CD4-positive, alpha-beta T cell (primary cell): ENCODE results near the gene BEX3. TPM values are rescaled to one million over a fixed set of nuclear protein-coding genes. Genes with fewer than 3 reads are reported as not detected.

Source experiments
- ATAC-seq: fragments of 200-7000 bp; cut with Tn5 transposase; one replicate; pipeline ENCODE4 v1.10.0; 2022; ENCODE audit warnings: mild to moderate bottlenecking; ENCODE audit not compliant: poor library complexity
- CTCF ChIA-PET: fragments of 350-600 bp; sonication (Branson Sonifier 250); formaldehyde crosslinking; loops from one replicate; lab custom pipeline; 2021; ENCODE audit warnings: antibody characterized with exemption, inconsistent platforms; lab: Charles Lee
- POLR2A ChIA-PET: fragments of 350-600 bp; sonication (Branson Sonifier 250); formaldehyde crosslinking; loops from one replicate; lab custom pipeline; 2021; ENCODE audit warnings: antibody characterized with exemption, inconsistent platforms; lab: Charles Lee
- DNase-seq, 14 experiments: peaks; one replicate each; pipeline ENCODE4 v3.0.0-alpha.2; 2013 to 2020; ENCODE audit warnings: mixed read lengths in 2 of 14
- H3K27ac ChIP-seq, 2 donors: one replicate each; pipeline versions ENCODE4 v1.5.1 to v1.7.0; 2013; ENCODE audit warnings: low read length in 2 of 2, low read depth in 1 of 2, mild to moderate bottlenecking in 1 of 2
- H3K27me3 ChIP-seq, 2 experiments: 1 replicate in 1 of 2; 2 replicates in 1 of 2; pipeline versions ENCODE4 v1.6.1 to v1.7.0; 2013; ENCODE audit warnings: low read length in 2 of 2, control low read depth in 1 of 2, mild to moderate bottlenecking in 1 of 2, moderate library complexity in 1 of 2; ENCODE audit not compliant: insufficient read depth in 2 of 2, control insufficient read depth in 1 of 2
- H3K36me3 ChIP-seq: one replicate; pipeline ENCODE4 v1.6.1; 2013; ENCODE audit warnings: low read length, control low read depth; ENCODE audit not compliant: insufficient read depth
- H3K4me1 ChIP-seq: one replicate; pipeline ENCODE4 v1.6.1; 2013; ENCODE audit warnings: low read length, control low read depth; ENCODE audit not compliant: insufficient read depth
- H3K4me3 ChIP-seq: one replicate; pipeline ENCODE4 v1.5.1; 2013; ENCODE audit warnings: mild to moderate bottlenecking, low read length, moderate library complexity
- H3K9me3 ChIP-seq, 2 experiments: 1 replicate in 1 of 2; 2 replicates in 1 of 2; pipeline versions ENCODE4 v1.6.1 to v1.7.0; 2013; ENCODE audit warnings: low read length in 2 of 2, mild to moderate bottlenecking in 2 of 2, control low read depth in 1 of 2, moderate library complexity in 1 of 2; ENCODE audit not compliant: control insufficient read depth in 1 of 2, insufficient read depth in 1 of 2
- H3K27ac Mint-ChIP-seq: one replicate; pipeline ENCODE4 v1.8.0; 2020; ENCODE audit warnings: mixed read lengths
- H3K27me3 Mint-ChIP-seq: one replicate; pipeline ENCODE4 v1.8.0; 2021; ENCODE audit warnings: mixed read lengths
- H3K36me3 Mint-ChIP-seq: one replicate; pipeline ENCODE4 v1.8.0; 2021; ENCODE audit warnings: low read depth, mixed read lengths
- H3K4me1 Mint-ChIP-seq: one replicate; pipeline ENCODE4 v1.8.0; 2021; ENCODE audit warnings: low read depth, mixed read lengths
- H3K4me3 Mint-ChIP-seq: one replicate; pipeline ENCODE4 v1.8.0; 2020; ENCODE audit warnings: mild to moderate bottlenecking, mixed read lengths
- H3K9me3 Mint-ChIP-seq: one replicate; pipeline ENCODE4 v1.8.0; 2020; ENCODE audit warnings: mixed read lengths
- intact Hi-C, 2 experiments: fragments of 100-400 bp; cut with DNase I in 1 of 2; cut with micrococcal nuclease in 1 of 2; formaldehyde crosslinking; loops; one replicate each; pipeline versions ENCODE4 v1.15.1 to v1.9.0; 2023 to 2025; cut with DNase I, micrococcal nuclease
- total RNA-seq, 174 experiments: library from RNA in 2 of 174; stranded (reverse) in 2 of 174; gene quantifications; one replicate each; pipeline ENCODE4 v1.2.3 and lab custom pipeline; 2021 to 2026
- TF ChIP-seq, protein P1 (sequence below): fragments of 200-600 bp; IDR thresholded peaks from one replicate; pipeline ENCODE4 v1.8.0; 2022; ENCODE audit warnings: antibody characterized with exemption, mild to moderate bottlenecking

BEX3 gene
- total RNA-seq, 2 experiments from 2014 or later: 13.9 to 15.7 TPM

- H3K27me3 ChIP-seq: no peaks in the 10 kb centered on the region
- CTCF ChIA-PET: no interaction called here
Observed at GRCh38 chrX:103397707-103398106, 21.4 kb downstream of the BEX3 start.

GRCh38 chrX:103398421-103398864, 22.1 kb downstream of the BEX3 start:
- Histone ChIP-seq H3K36me3 (no peaks in the 10 kb centered on the region), H3K4me3 (no peak overlapping the region), H3K9me3 (no peaks in the 10 kb centered on the region), H3K4me1 (no peaks in the 10 kb centered on the region), H3K27me3 (no peaks in the 10 kb centered on the region), H3K27ac (no peak overlapping the region)
- Mint-ChIP-seq H3K27me3 (peaks cover 8% of the 10 kb centered on the region), H3K4me1 (no peaks in the 10 kb centered on the region), H3K4me3 (no peak overlapping the region), H3K9me3 (no peaks in the 10 kb centered on the region), H3K27ac (no peak overlapping the region), H3K36me3 (no peaks in the 10 kb centered on the region)
- TF ChIP-seq, protein P1, sequence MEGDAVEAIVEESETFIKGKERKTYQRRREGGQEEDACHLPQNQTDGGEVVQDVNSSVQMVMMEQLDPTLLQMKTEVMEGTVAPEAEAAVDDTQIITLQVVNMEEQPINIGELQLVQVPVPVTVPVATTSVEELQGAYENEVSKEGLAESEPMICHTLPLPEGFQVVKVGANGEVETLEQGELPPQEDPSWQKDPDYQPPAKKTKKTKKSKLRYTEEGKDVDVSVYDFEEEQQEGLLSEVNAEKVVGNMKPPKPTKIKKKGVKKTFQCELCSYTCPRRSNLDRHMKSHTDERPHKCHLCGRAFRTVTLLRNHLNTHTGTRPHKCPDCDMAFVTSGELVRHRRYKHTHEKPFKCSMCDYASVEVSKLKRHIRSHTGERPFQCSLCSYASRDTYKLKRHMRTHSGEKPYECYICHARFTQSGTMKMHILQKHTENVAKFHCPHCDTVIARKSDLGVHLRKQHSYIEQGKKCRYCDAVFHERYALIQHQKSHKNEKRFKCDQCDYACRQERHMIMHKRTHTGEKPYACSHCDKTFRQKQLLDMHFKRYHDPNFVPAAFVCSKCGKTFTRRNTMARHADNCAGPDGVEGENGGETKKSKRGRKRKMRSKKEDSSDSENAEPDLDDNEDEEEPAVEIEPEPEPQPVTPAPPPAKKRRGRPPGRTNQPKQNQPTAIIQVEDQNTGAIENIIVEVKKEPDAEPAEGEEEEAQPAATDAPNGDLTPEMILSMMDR: no peak
- no peak for ATAC-seq
- intact Hi-C loops: no loop called here
- DNase-seq: peak in 1 of 14 experiments; percentile 11
- CTCF ChIA-PET: no interaction called here
- POLR2A ChIA-PET: no interaction called here

More at GRCh38 chrX:103397707-103398106, 21.4 kb downstream of the BEX3 start:
- Mint-ChIP-seq H3K27ac (no peak overlapping the region), H3K9me3 (no peaks in the 10 kb centered on the region), H3K4me1 (no peaks in the 10 kb centered on the region), H3K36me3 (no peaks in the 10 kb centered on the region), H3K27me3 (peaks cover 12% of the 10 kb centered on the region), H3K4me3 (no peak overlapping the region)
- TF ChIP-seq, protein P1: no peak
- H3K4me1 ChIP-seq: no peaks in the 10 kb centered on the region
- H3K9me3 ChIP-seq: no peaks in the 10 kb centered on the region
- POLR2A ChIA-PET: no interaction called here
- H3K4me3 ChIP-seq: no peak overlapping the region
- ATAC-seq (no peak), DNase-seq (no peak)
- intact Hi-C loops: no loop called here
- no peak overlapping the region for H3K27ac ChIP-seq
- H3K36me3 ChIP-seq: no peaks in the 10 kb centered on the region

DNA sequence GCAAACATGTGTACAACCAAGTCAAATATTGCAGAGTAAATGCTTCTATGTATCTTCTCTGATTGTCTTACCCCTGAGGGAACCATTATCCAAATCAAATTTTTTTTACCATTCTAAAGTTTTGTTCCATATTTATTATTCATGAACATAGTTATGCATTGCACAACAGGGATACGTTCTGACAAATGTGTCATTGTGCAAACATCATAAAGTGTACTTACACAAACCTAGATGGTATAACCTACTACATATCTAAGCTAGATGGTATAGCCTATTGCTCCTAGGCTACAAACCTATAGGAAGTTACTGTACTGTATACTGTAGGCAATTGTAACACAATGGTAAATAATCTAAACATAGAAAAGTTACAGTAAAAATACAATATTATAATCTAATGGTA, 23.4 kb downstream of the BEX3 start:
- H3K36me3 ChIP-seq: no peaks in the 10 kb centered on the region
- no peak for DNase-seq
- H3K4me1 Mint-ChIP-seq: peaks cover 7% of the 10 kb centered on the region
- no peaks in the 10 kb centered on the region for H3K9me3 Mint-ChIP-seq
- H3K27me3 ChIP-seq: no peaks in the 10 kb centered on the region
- H3K27me3 Mint-ChIP-seq: peaks cover 13% of the 10 kb centered on the region
- CTCF ChIA-PET: no interaction called here
- intact Hi-C loops: no loop called here
- no peak overlapping the region for H3K27ac ChIP-seq
- no peaks in the 10 kb centered on the region for H3K9me3 ChIP-seq
- H3K27ac Mint-ChIP-seq: no peak overlapping the region
- no peaks in the 10 kb centered on the region for H3K36me3 Mint-ChIP-seq
- H3K4me3 Mint-ChIP-seq: no peak overlapping the region
- TF ChIP-seq, protein P1: no peak
- ATAC-seq: no peak
- POLR2A ChIA-PET: no interaction called here
- H3K4me3 ChIP-seq: no peak overlapping the region
- peaks cover 3% of the 10 kb centered on the region for H3K4me1 ChIP-seq
